Gastroesophageal sphincter (tissue), 4 donors: ENCODE results near the gene IFI35. TPM values are rescaled to one million over a fixed set of nuclear protein-coding genes. Genes with fewer than 3 reads are reported as not detected.
"Not testable (repeated sequence)": the region's sequence is repeated elsewhere in the genome, so short reads cannot be mapped to it uniquely, and the experiment has no call there.

Source experiments
- ATAC-seq: fragments of 150-250 bp; one replicate; pipeline ENCODE4 v1.9.1; 2016; ENCODE audit warnings: mild to moderate bottlenecking, moderate library complexity
- H3K27ac ChIP-seq, 4 donors: fragments of 200-600 bp; sonication (generic) in 3 of 4; 1 replicate in 3 of 4; 2 replicates in 1 of 4; pipeline ENCODE4 v1.5.1; 2016 to 2019
- H3K27me3 ChIP-seq: fragments of 200-600 bp; sonication (generic); one replicate; pipeline ENCODE4 v1.5.1; 2019
- H3K36me3 ChIP-seq, 2 donors: fragments of 200-600 bp; sonication (generic); one replicate each; pipeline ENCODE4 v1.5.1; 2019; ENCODE audit warnings: control low read depth in 1 of 2
- H3K4me1 ChIP-seq, 3 donors: fragments of 200-600 bp; sonication (generic); 1 replicate in 2 of 3; 2 replicates in 1 of 3; pipeline ENCODE4 v1.5.1; 2016 to 2019; ENCODE audit warnings: control low read depth in 2 of 3
- H3K4me3 ChIP-seq, 2 donors: fragments of 200-600 bp; sonication (generic); one replicate each; pipeline ENCODE4 v1.5.1; 2019; ENCODE audit warnings: mild to moderate bottlenecking in 1 of 2, moderate library complexity in 1 of 2
- H3K9me3 ChIP-seq, 3 donors: fragments of 200-600 bp; sonication (generic); one replicate each; pipeline ENCODE4 v1.5.1; 2017 to 2019; ENCODE audit warnings: control low read depth in 2 of 3
- CTCF ChIP-seq, 4 experiments: fragments of 200-600 bp in 2 of 4; fragments of 450-650 bp in 2 of 4; sonication (generic) in 1 of 4; IDR thresholded peaks; one replicate each; pipeline ENCODE4 v1.5.1; 2017 to 2019; ENCODE audit warnings: antibody characterized with exemption in 4 of 4, mild to moderate bottlenecking in 2 of 4, moderate library complexity in 2 of 4
- EP300 ChIP-seq: sonication (generic); formaldehyde crosslinking; IDR thresholded peaks from one replicate; pipeline ENCODE4 v1.6.1; 2017; ENCODE audit warnings: antibody characterized with exemption, mild to moderate bottlenecking
- POLR2A ChIP-seq, 2 donors: fragments of 450-650 bp; IDR thresholded peaks; one replicate each; pipeline ENCODE4 v1.6.1; 2017; ENCODE audit warnings: antibody characterized with exemption in 2 of 2, mild to moderate bottlenecking in 2 of 2, moderate library complexity in 1 of 2
- POLR2AphosphoS5 ChIP-seq: sonication (generic); formaldehyde crosslinking; IDR thresholded peaks from one replicate; pipeline ENCODE4 v1.6.1; 2017; ENCODE audit warnings: antibody characterized with exemption
- WGBS, 2 donors: methylation state at CpG; one replicate each; pipeline ENCODE4 v1.1.5; 2018; ENCODE audit warnings: low coverage in 1 of 2; 5-methylcytosine and 5-hydroxymethylcytosine counted together
- total RNA-seq, 4 donors: library from RNA; depleted of rRNA; stranded (reverse); fragments of >200 nt; gene quantifications; one replicate each; pipeline ENCODE4 v1.1.0, GENCODE V29; 2016

IFI35 gene
- total RNA-seq, 4 donors from 2014 or later = 17.1 to 27.9 (median 22.9) TPM

- no peak overlapping the region for H3K27ac ChIP-seq
- H3K9me3 ChIP-seq = no peaks in the 10 kb centered on the region
- ATAC-seq = no peak
- TF ChIP-seq CTCF (IDR thresholded peaks at IDR 0.05) (no peak), POLR2A (IDR thresholded peaks at IDR 0.05) (no peak), EP300 (no peak), POLR2AphosphoS5 (no peak)
- peaks cover 0 to 100% of the 10 kb centered on the region in 2 donors for H3K36me3 ChIP-seq
- no peaks in the 10 kb centered on the region for H3K27me3 ChIP-seq
- no peak overlapping the region for H3K4me3 ChIP-seq
- no peaks in the 10 kb centered on the region for H3K4me1 ChIP-seq
- 77 to 89% methylated on average over 4 of the region's 6 CpGs for WGBS, 2 donors
These were observed 16.6 kb upstream of the IFI35 start for GRCh38 chr17:42989726-42990652.

- Histone ChIP-seq H3K4me1 (no peaks in the 10 kb centered on the region), H3K27me3 (no peaks in the 10 kb centered on the region), H3K9me3 (no peaks in the 10 kb centered on the region), H3K4me3 (no peak overlapping the region), H3K27ac (no peak overlapping the region), H3K36me3 (peaks cover 0 to 85% of the 10 kb centered on the region in 2 donors)
- no CpG with 5 or more reads among the region's 6 CpGs for WGBS, 2 donors
- no peak for ATAC-seq
- TF ChIP-seq CTCF (IDR thresholded peaks at IDR 0.05) (no peak), EP300 (no peak), POLR2AphosphoS5 (no peak), POLR2A (IDR thresholded peaks at IDR 0.05) (no peak)
These were observed 15.1 kb upstream of the IFI35 start for GRCh38 chr17:42991471-42991870.

GRCh38 chr17:42992872-42993271, 13.7 kb upstream of the IFI35 start:
- TF ChIP-seq CTCF (IDR thresholded peaks at IDR 0.05) (no peak), POLR2A (IDR thresholded peaks at IDR 0.05) (no peak), EP300 (no peak), POLR2AphosphoS5 (no peak)
- Histone ChIP-seq H3K4me1 (peaks cover 0 to 7% (median 3%) of the 10 kb centered on the region in 3 donors), H3K4me3 (no peak overlapping the region), H3K27me3 (no peaks in the 10 kb centered on the region), H3K36me3 (peaks cover 0 to 71% of the 10 kb centered on the region in 2 donors), H3K27ac (no peak overlapping the region), H3K9me3 (no peaks in the 10 kb centered on the region)
- ATAC-seq = no peak
- WGBS, 2 donors = 70 to 74% methylated on average over 5 of the region's 5 CpGs

GRCh38 chr17:42993913-42994312, 12.7 kb upstream of the IFI35 start:
- H3K27me3 ChIP-seq, H3K9me3 ChIP-seq, ATAC-seq, H3K4me3 ChIP-seq, H3K27ac ChIP-seq: not testable (repeated sequence)
- peaks cover 0 to 61% of the 10 kb centered on the region in 2 donors for H3K36me3 ChIP-seq
- 93 to 96% methylated on average over 5 of the region's 10 CpGs for WGBS, 2 donors
- H3K4me1 ChIP-seq = peaks cover 0 to 11% (median 3%) of the 10 kb centered on the region in 3 donors

GRCh38 chr17:42997390-42997983, 9.1 kb upstream of the IFI35 start:
- peak overlapping the region; percentile 81 to 90 (median 84) for H3K27ac ChIP-seq
- H3K36me3 ChIP-seq = peaks cover 0 to 58% of the 10 kb centered on the region in 2 donors
- ATAC-seq = no peak
- H3K9me3 ChIP-seq = no peaks in the 10 kb centered on the region
- TF ChIP-seq POLR2A (IDR thresholded peaks at IDR 0.05) (no peak), EP300 (no peak), POLR2AphosphoS5 (no peak), CTCF (IDR thresholded peaks at IDR 0.05) (no peak)
- WGBS, 2 donors = 17 to 18% methylated on average over 2 to 5 of the region's 5 CpGs
- peak overlapping the region; percentile 8 to 63 for H3K4me3 ChIP-seq
- H3K4me1 ChIP-seq = peaks cover 5 to 39% (median 11%) of the 10 kb centered on the region in 3 donors
- H3K27me3 ChIP-seq = no peaks in the 10 kb centered on the region
